HepG2 (cell line): ENCODE measurements around the gene GPC2. TPM values are rescaled to one million over a fixed set of nuclear protein-coding genes. Genes with fewer than 3 reads are reported as not detected.
A peak's percentile ranks its signal among the peaks of the same experiment; 100 is the strongest.

Experiments
- HOXD1 ChIP-seq: sonication (generic); formaldehyde crosslinking; IDR thresholded peaks from 2 replicates; pipeline ENCODE4 v1.5.0; 2020; ENCODE audit warnings: missing genetic modification reagents
- SIN3A ChIP-seq: IDR thresholded peaks from 2 replicates; pipeline ENCODE4 v1.6.1; 2011; ENCODE audit warnings: low read depth, mild to moderate bottlenecking, control low read depth, low read length, borderline replicate concordance
- SP2 ChIP-seq: sonication (generic); formaldehyde crosslinking; IDR thresholded peaks from 2 replicates; pipeline ENCODE4 v1.5.1; 2020; ENCODE audit warnings: mild to moderate bottlenecking, missing genetic modification reagents
- XRCC5 ChIP-seq: fragments of 200-400 bp; formaldehyde crosslinking; optimal IDR thresholded peaks from 2 replicates; pipeline ENCODE3; 2017; ENCODE audit warnings: mild to moderate bottlenecking, low read length
- ZC3H4 ChIP-seq: sonication (generic); formaldehyde crosslinking; IDR thresholded peaks from 2 replicates; pipeline ENCODE4 v1.4.0; 2020; ENCODE audit warnings: missing genetic modification reagents, borderline replicate concordance
- ZFP1 ChIP-seq: IDR thresholded peaks from 2 replicates; pipeline ENCODE4 v1.6.1; 2016
- ZMYM3 ChIP-seq: sonication (generic); formaldehyde crosslinking; IDR thresholded peaks from 2 replicates; pipeline ENCODE4 v1.5.1; 2020; ENCODE audit warnings: mild to moderate bottlenecking, missing genetic modification reagents
- ZNF225 ChIP-seq: sonication (generic); formaldehyde crosslinking; IDR thresholded peaks from 2 replicates; pipeline ENCODE4 v1.4.0; 2020; ENCODE audit warnings: mild to moderate bottlenecking, missing genetic modification reagents
- ZNF235 ChIP-seq: sonication (generic); formaldehyde crosslinking; IDR thresholded peaks from 2 replicates; pipeline ENCODE4 v1.8.1; 2023; ENCODE audit warnings: mild to moderate bottlenecking, missing genetic modification reagents, borderline replicate concordance
- ZNF562 ChIP-seq: sonication (generic); formaldehyde crosslinking; IDR thresholded peaks from 2 replicates; pipeline ENCODE4 v1.8.0; 2022; ENCODE audit warnings: missing genetic modification reagents, borderline replicate concordance
- ZNF709 ChIP-seq: sonication (generic); formaldehyde crosslinking; IDR thresholded peaks from 2 replicates; pipeline ENCODE4 v1.5.0; 2020; ENCODE audit warnings: mild to moderate bottlenecking, missing genetic modification reagents
- ZNF782 ChIP-seq: sonication (generic); formaldehyde crosslinking; IDR thresholded peaks from 2 replicates; pipeline ENCODE4 v1.4.0; 2020; ENCODE audit warnings: missing genetic modification reagents, mild to moderate bottlenecking, borderline replicate concordance
- polyA plus RNA-seq, 8 experiments: library from polyadenylated mRNA; depleted of rRNA in 3 of 8; stranded (reverse) in 7 of 8; unstranded in 1 of 8; fragments of >200 nt; fragmentation: Illumina TruSeq in 4 of 8; extraction: Trizol in 4 of 8; gene quantifications; 2 replicates each; pipeline versions ENCODE4 v1.2.1 to v1.2.3, GENCODE V29; 2011 to 2016; ENCODE audit warnings: low read depth in 4 of 8, missing spikeins in 1 of 8, mixed read lengths in 1 of 8; ENCODE audit not compliant: insufficient read depth in 1 of 8
- total RNA-seq, 5 experiments: library from RNA; depleted of rRNA; stranded (reverse); fragments of >200 nt; fragmentation: Illumina TruSeq; extraction: Trizol; gene quantifications; 2 replicates each; pipeline ENCODE4 v1.2.3, GENCODE V29; 2016; ENCODE audit warnings: low read depth in 1 of 5
- TF ChIP-seq, protein P1 (sequence below): sonication (generic); formaldehyde crosslinking; IDR thresholded peaks from 2 replicates; pipeline ENCODE4 v1.5.1; 2020; ENCODE audit warnings: missing genetic modification reagents, mild to moderate bottlenecking, borderline replicate concordance
- TF ChIP-seq, protein P2 (sequence below): sonication (generic); formaldehyde crosslinking; IDR thresholded peaks from 2 replicates; pipeline ENCODE4 v1.4.0; 2020; ENCODE audit warnings: missing genetic modification reagents
- TF ChIP-seq, protein P3 (sequence below): sonication (generic); formaldehyde crosslinking; IDR thresholded peaks from 2 replicates; pipeline ENCODE4 v1.9.0; 2021; ENCODE audit warnings: mild to moderate bottlenecking, missing genetic modification reagents
- TF ChIP-seq, protein P4 (sequence below): sonication (generic); formaldehyde crosslinking; IDR thresholded peaks from 2 replicates; pipeline ENCODE4 v1.4.0; 2020; ENCODE audit warnings: mild to moderate bottlenecking, low read depth, missing genetic modification reagents

Gene GPC2
- total and polyA plus RNA-seq, 2 of the 13 experiments (the other 11 are each of a cell fraction or from before 2014, with no cell fraction given), result 0.64 to 0.78 TPM

DNA sequence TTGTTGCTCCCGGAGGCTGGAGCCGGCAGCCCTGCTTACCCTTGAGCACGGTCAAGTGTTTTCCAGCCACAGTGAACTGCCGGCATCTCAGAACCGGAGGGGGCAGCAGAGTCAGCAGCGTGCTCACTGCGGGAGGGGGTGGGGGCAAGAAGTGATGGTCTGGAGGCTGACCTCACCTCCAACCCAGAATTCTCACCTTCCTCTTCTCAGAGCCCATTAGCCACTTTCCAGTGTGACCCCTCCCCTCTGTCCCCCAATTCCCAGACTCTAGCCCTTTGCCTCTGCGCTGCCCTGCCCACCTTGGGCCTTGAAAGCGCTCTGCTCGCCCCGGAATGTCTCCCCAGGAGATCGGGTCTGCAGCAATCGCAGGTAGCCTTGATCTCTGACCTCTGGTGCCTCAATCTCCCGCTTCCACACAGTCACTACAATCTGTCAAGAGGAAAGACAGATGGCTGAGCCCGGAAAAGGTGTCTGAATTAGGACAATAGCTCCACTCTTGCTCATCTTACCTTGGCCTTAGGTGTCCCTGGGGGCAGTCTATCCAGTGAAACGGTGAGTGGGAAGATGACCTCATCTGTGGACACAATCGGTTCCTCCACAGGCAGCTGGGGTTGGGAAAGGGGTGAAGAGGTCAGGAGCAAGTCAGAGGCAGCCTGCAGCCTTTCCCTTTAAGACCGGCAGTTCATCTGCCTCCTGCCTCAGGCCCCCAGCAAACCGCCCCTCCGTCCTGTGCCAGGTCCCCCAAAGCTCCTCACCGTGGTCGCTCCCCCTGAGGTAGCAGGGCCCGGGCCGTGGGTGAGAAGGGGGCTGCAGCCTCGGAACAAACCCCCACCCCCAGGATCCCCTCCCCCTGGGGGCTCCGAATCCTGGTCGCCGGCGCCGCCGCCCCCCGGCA is 19.6 kb downstream of the GPC2 start (continued):
- TF ChIP-seq HOXD1 (CRISPR knock-in tag) (0 out of 2 replicates have a peak, but pooled peaks have one; percentile 38), XRCC5 (peak; percentile 28), ZFP1 (CRISPR knock-in tag) (no peak), ZNF562 (CRISPR knock-in tag) (no peak), ZMYM3 (no peak), SIN3A (peak; percentile 31; the same call in 1 of the 2 replicates), ZC3H4 (CRISPR knock-in tag) (no peak), ZNF709 (no peak), ZNF225 (0 out of 2 replicates have a peak, but pooled peaks have one; percentile 29), SP2 (CRISPR knock-in tag) (no peak), ZNF235 (CRISPR knock-in tag) (no peak), ZNF782 (no peak)
- TF ChIP-seq, protein P1, sequence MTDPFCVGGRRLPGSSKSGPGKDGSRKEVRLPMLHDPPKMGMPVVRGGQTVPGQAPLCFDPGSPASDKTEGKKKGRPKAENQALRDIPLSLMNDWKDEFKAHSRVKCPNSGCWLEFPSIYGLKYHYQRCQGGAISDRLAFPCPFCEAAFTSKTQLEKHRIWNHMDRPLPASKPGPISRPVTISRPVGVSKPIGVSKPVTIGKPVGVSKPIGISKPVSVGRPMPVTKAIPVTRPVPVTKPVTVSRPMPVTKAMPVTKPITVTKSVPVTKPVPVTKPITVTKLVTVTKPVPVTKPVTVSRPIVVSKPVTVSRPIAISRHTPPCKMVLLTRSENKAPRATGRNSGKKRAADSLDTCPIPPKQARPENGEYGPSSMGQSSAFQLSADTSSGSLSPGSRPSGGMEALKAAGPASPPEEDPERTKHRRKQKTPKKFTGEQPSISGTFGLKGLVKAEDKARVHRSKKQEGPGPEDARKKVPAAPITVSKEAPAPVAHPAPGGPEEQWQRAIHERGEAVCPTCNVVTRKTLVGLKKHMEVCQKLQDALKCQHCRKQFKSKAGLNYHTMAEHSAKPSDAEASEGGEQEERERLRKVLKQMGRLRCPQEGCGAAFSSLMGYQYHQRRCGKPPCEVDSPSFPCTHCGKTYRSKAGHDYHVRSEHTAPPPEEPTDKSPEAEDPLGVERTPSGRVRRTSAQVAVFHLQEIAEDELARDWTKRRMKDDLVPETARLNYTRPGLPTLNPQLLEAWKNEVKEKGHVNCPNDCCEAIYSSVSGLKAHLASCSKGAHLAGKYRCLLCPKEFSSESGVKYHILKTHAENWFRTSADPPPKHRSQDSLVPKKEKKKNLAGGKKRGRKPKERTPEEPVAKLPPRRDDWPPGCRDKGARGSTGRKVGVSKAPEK (CRISPR knock-in tag), result no peak
- TF ChIP-seq, protein P2, sequence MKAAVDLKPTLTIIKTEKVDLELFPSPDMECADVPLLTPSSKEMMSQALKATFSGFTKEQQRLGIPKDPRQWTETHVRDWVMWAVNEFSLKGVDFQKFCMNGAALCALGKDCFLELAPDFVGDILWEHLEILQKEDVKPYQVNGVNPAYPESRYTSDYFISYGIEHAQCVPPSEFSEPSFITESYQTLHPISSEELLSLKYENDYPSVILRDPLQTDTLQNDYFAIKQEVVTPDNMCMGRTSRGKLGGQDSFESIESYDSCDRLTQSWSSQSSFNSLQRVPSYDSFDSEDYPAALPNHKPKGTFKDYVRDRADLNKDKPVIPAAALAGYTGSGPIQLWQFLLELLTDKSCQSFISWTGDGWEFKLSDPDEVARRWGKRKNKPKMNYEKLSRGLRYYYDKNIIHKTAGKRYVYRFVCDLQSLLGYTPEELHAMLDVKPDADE (CRISPR knock-in tag), result 0 out of 2 replicates have a peak, but pooled peaks have one; percentile 42
- TF ChIP-seq, protein P3, sequence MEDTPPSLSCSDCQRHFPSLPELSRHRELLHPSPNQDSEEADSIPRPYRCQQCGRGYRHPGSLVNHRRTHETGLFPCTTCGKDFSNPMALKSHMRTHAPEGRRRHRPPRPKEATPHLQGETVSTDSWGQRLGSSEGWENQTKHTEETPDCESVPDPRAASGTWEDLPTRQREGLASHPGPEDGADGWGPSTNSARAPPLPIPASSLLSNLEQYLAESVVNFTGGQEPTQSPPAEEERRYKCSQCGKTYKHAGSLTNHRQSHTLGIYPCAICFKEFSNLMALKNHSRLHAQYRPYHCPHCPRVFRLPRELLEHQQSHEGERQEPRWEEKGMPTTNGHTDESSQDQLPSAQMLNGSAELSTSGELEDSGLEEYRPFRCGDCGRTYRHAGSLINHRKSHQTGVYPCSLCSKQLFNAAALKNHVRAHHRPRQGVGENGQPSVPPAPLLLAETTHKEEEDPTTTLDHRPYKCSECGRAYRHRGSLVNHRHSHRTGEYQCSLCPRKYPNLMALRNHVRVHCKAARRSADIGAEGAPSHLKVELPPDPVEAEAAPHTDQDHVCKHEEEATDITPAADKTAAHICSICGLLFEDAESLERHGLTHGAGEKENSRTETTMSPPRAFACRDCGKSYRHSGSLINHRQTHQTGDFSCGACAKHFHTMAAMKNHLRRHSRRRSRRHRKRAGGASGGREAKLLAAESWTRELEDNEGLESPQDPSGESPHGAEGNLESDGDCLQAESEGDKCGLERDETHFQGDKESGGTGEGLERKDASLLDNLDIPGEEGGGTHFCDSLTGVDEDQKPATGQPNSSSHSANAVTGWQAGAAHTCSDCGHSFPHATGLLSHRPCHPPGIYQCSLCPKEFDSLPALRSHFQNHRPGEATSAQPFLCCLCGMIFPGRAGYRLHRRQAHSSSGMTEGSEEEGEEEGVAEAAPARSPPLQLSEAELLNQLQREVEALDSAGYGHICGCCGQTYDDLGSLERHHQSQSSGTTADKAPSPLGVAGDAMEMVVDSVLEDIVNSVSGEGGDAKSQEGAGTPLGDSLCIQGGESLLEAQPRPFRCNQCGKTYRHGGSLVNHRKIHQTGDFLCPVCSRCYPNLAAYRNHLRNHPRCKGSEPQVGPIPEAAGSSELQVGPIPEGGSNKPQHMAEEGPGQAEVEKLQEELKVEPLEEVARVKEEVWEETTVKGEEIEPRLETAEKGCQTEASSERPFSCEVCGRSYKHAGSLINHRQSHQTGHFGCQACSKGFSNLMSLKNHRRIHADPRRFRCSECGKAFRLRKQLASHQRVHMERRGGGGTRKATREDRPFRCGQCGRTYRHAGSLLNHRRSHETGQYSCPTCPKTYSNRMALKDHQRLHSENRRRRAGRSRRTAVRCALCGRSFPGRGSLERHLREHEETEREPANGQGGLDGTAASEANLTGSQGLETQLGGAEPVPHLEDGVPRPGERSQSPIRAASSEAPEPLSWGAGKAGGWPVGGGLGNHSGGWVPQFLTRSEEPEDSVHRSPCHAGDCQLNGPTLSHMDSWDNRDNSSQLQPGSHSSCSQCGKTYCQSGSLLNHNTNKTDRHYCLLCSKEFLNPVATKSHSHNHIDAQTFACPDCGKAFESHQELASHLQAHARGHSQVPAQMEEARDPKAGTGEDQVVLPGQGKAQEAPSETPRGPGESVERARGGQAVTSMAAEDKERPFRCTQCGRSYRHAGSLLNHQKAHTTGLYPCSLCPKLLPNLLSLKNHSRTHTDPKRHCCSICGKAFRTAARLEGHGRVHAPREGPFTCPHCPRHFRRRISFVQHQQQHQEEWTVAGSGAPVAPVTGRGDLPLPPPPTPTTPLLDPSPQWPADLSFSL (CRISPR knock-in tag), result no peak
- TF ChIP-seq, protein P4, sequence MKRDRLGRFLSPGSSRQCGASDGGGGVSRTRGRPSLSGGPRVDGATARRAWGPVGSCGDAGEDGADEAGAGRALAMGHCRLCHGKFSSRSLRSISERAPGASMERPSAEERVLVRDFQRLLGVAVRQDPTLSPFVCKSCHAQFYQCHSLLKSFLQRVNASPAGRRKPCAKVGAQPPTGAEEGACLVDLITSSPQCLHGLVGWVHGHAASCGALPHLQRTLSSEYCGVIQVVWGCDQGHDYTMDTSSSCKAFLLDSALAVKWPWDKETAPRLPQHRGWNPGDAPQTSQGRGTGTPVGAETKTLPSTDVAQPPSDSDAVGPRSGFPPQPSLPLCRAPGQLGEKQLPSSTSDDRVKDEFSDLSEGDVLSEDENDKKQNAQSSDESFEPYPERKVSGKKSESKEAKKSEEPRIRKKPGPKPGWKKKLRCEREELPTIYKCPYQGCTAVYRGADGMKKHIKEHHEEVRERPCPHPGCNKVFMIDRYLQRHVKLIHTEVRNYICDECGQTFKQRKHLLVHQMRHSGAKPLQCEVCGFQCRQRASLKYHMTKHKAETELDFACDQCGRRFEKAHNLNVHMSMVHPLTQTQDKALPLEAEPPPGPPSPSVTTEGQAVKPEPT (CRISPR knock-in tag), result no peak
